WTC11 (cell line): ENCODE data around the gene ANKRD28. TPM values are rescaled to one million over a fixed set of nuclear protein-coding genes. Genes with fewer than 3 reads are reported as not detected.

Experiments
- ATAC-seq: fragments of 200-7000 bp; cut with Tn5 transposase; 2 replicates; pipeline ENCODE4 v1.10.0; 2021; ENCODE audit warnings: mild to moderate bottlenecking, moderate library complexity
- CTCF ChIA-PET: fragments of 300-600 bp; sonication (Branson Sonifier 250); formaldehyde crosslinking; loops from one replicate; lab custom pipeline; 2021; ENCODE audit warnings: antibody characterized with exemption; lab: Charles Lee
- POLR2A ChIA-PET: fragments of 350-600 bp; sonication (Branson Sonifier 250); formaldehyde crosslinking; loops from one replicate; lab custom pipeline; 2021; ENCODE audit warnings: antibody characterized with exemption; lab: Charles Lee
- DNase-seq: peaks from one replicate; pipeline ENCODE4 v3.0.0; 2021; ENCODE audit warnings: low spot score
- H3K27ac Mint-ChIP-seq: 2 replicates; pipeline ENCODE4 v1.8.0; 2021; ENCODE audit warnings: mixed read lengths
- H3K27me3 Mint-ChIP-seq: 2 replicates; pipeline ENCODE4 v1.8.0; 2021; ENCODE audit warnings: low read depth, mild to moderate bottlenecking, moderate library complexity, mixed read lengths
- H3K36me3 Mint-ChIP-seq: 2 replicates; pipeline ENCODE4 v1.8.0; 2021; ENCODE audit warnings: mixed read lengths
- H3K4me1 Mint-ChIP-seq: 2 replicates; pipeline ENCODE4 v1.8.0; 2022; ENCODE audit warnings: mixed read lengths
- H3K4me3 Mint-ChIP-seq: 2 replicates; pipeline ENCODE4 v1.8.0; 2021; ENCODE audit warnings: mild to moderate bottlenecking, moderate library complexity, mixed read lengths
- H3K9me3 Mint-ChIP-seq: 2 replicates; pipeline ENCODE4 v1.8.0; 2021; ENCODE audit warnings: mixed read lengths
- E2F4 ChIP-seq: sonication (generic); formaldehyde crosslinking; IDR thresholded peaks from 2 replicates; pipeline ENCODE4 v1.8.1; 2022; ENCODE audit warnings: low read depth, mild to moderate bottlenecking, moderate library complexity, missing genetic modification reagents, borderline replicate concordance
- ETV6 ChIP-seq: sonication (generic); formaldehyde crosslinking; IDR thresholded peaks from 2 replicates; pipeline ENCODE4 v1.8.1; 2022; ENCODE audit warnings: mild to moderate bottlenecking, missing genetic modification reagents
- GRHL2 ChIP-seq: fragments of 250-450 bp; sonication (Bioruptor Pico); IDR thresholded peaks from 2 replicates; pipeline ENCODE4 v1.8.0; 2022; ENCODE audit warnings: mild to moderate bottlenecking, moderate library complexity; ENCODE audit not compliant: insufficient replicate concordance, severe bottlenecking
- JAZF1 ChIP-seq: fragments of 250-450 bp; sonication (Bioruptor Pico); IDR thresholded peaks from 2 replicates; pipeline ENCODE4 v1.9.0; 2021; ENCODE audit warnings: moderate library complexity, mild to moderate bottlenecking, inconsistent platforms
- NFATC4 ChIP-seq: fragments of 250-450 bp; sonication (Bioruptor Pico); IDR thresholded peaks from 2 replicates; pipeline ENCODE4 v1.9.0; 2021; ENCODE audit warnings: mild to moderate bottlenecking
- OVOL2 ChIP-seq: fragments of 250-450 bp; sonication (Bioruptor Pico); IDR thresholded peaks from 2 replicates; pipeline ENCODE4 v1.9.0; 2021; ENCODE audit warnings: mild to moderate bottlenecking, borderline replicate concordance
- PRDM15 ChIP-seq: sonication (generic); formaldehyde crosslinking; IDR thresholded peaks from 2 replicates; pipeline ENCODE4 v1.8.0; 2022; ENCODE audit warnings: missing genetic modification reagents
- RORB ChIP-seq: fragments of 250-450 bp; sonication (Bioruptor Pico); IDR thresholded peaks from 2 replicates; pipeline ENCODE4 v1.9.0; 2021; ENCODE audit warnings: mild to moderate bottlenecking
- SP1 ChIP-seq: sonication (generic); formaldehyde crosslinking; conservative IDR thresholded peaks from 2 replicates; pipeline ENCODE4 v1.8.1; 2022; ENCODE audit warnings: missing genetic modification reagents
- ZNF416 ChIP-seq: fragments of 250-450 bp; sonication (Bioruptor Pico); IDR thresholded peaks from 2 replicates; pipeline ENCODE4 v1.9.0; 2021; ENCODE audit warnings: mild to moderate bottlenecking, inconsistent platforms
- ZNF512 ChIP-seq: sonication (generic); formaldehyde crosslinking; IDR thresholded peaks from 2 replicates; pipeline ENCODE4 v1.8.1; 2022; ENCODE audit warnings: missing genetic modification reagents, borderline replicate concordance
- total RNA-seq: library from RNA; stranded (reverse); gene quantifications from 3 replicates; pipeline ENCODE4 v1.2.3, GENCODE V29; 2021
- TF ChIP-seq, protein P1 (sequence below): sonication (generic); formaldehyde crosslinking; IDR thresholded peaks from 2 replicates; pipeline ENCODE4 v1.8.1; 2023; ENCODE audit warnings: mild to moderate bottlenecking, missing genetic modification reagents
- TF ChIP-seq, protein P2 (sequence below): fragments of 250-450 bp; sonication (Bioruptor Pico); conservative IDR thresholded peaks from 2 replicates; pipeline ENCODE4 v1.9.0; 2021; ENCODE audit warnings: mild to moderate bottlenecking
- TF ChIP-seq, protein P3 (sequence below): fragments of 250-450 bp; sonication (Bioruptor Pico); IDR thresholded peaks from 2 replicates; pipeline ENCODE4 v1.9.0; 2021; ENCODE audit warnings: moderate library complexity, mild to moderate bottlenecking, inconsistent platforms, borderline replicate concordance

The ANKRD28 gene
- total RNA-seq, 1 experiment from 2014 or later: 51.6 TPM

- POLR2A ChIA-PET: interaction anchor here (0.7 kb wide), 1 partner anchor 1448 kb away, joined by 4 read pairs; no protein-coding TSS in a partner anchor
Observed at GRCh38 chr3:15654891-15655290, 142.9 kb downstream of the ANKRD28 start.

More at GRCh38 chr3:15654891-15655290, 142.9 kb downstream of the ANKRD28 start:
- Mint-ChIP-seq H3K36me3 (peaks cover 24% of the 10 kb centered on the region), H3K27me3 (no peaks in the 10 kb centered on the region; the same call in 1 of the 2 replicates), H3K9me3 (peaks cover 31% of the 10 kb centered on the region), H3K4me3 (no peak overlapping the region), H3K27ac (no peak overlapping the region), H3K4me1 (peaks cover 18% of the 10 kb centered on the region)
- DNase-seq (no peak), ATAC-seq (no peak)
- CTCF ChIA-PET: no interaction called here
- TF ChIP-seq ZNF416 (CRISPR knock-in tag) (no peak), JAZF1 (CRISPR knock-in tag) (no peak), ZNF512 (no peak), SP1 (CRISPR knock-in tag) (no peak), PRDM15 (CRISPR knock-in tag) (no peak), E2F4 (no peak), RORB (no peak), ETV6 (CRISPR knock-in tag) (no peak), GRHL2 (CRISPR knock-in tag) (no peak), NFATC4 (no peak), OVOL2 (no peak)
- TF ChIP-seq, protein P1, sequence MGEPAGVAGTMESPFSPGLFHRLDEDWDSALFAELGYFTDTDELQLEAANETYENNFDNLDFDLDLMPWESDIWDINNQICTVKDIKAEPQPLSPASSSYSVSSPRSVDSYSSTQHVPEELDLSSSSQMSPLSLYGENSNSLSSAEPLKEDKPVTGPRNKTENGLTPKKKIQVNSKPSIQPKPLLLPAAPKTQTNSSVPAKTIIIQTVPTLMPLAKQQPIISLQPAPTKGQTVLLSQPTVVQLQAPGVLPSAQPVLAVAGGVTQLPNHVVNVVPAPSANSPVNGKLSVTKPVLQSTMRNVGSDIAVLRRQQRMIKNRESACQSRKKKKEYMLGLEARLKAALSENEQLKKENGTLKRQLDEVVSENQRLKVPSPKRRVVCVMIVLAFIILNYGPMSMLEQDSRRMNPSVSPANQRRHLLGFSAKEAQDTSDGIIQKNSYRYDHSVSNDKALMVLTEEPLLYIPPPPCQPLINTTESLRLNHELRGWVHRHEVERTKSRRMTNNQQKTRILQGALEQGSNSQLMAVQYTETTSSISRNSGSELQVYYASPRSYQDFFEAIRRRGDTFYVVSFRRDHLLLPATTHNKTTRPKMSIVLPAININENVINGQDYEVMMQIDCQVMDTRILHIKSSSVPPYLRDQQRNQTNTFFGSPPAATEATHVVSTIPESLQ (CRISPR knock-in tag): no peak
- TF ChIP-seq, protein P2, sequence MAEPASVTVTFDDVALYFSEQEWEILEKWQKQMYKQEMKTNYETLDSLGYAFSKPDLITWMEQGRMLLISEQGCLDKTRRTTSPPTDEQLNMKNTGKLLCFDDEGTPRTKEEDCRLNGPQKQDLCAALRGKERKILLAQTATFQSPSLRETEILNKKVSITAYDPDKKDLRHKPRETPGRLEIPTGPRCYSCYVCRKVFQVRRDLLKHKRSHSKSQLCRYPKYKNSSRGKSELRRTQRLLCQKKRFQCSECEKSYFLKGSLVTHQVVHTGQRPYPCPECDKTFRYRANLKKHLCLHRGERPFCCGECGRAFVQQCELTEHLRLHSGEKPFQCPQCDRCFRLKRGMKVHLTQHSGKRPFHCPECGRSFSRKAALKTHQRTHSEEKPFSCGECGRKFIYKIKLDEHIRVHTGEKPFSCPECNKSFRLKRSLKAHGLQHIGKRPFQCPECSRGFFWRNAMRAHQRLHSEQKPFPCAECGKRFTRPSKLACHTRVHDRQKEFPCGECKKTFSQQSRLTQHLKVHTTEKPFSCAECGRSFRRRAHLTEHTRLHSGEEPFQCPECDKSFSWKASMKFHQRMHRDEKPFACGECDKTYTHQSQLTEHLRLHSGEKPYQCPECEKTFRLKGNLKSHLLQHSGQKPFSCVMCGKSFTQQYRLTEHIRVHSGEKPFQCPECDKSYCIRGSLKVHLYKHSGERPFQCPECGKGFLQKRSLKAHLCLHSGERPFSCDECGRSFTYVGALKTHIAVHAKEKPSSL: no peak
- TF ChIP-seq, protein P3, sequence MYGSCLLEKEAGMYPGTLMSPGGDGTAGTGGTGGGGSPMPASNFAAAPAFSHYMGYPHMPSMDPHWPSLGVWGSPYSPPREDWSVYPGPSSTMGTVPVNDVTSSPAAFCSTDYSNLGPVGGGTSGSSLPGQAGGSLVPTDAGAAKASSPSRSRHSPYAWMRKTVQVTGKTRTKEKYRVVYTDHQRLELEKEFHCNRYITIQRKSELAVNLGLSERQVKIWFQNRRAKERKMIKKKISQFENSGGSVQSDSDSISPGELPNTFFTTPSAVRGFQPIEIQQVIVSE (CRISPR knock-in tag): no peak
